ENCODE measurements around the gene ROR2. TPM values are rescaled to one million over a fixed set of nuclear protein-coding genes. Genes with fewer than 3 reads are reported as not detected.

ROR2 gene
- total and polyA plus RNA-seq, 4 donors: 0.13 to 0.84 (median 0.52) TPM

GRCh38 chr9:91921371-91921770 is 28.7 kb downstream of the ROR2 start:
- Histone ChIP-seq H3K9me3 (ENCODE audit: control insufficient read depth in 4 of 4, low read length in 3 of 4) (no peaks in the 10 kb centered on the region), H3K27me3 (ENCODE audit: control insufficient read depth in 4 of 4, insufficient read depth in 4 of 4, low read length in 3 of 4) (peaks cover 0 to 14% (median 2%) of the 10 kb centered on the region in 4 donors), H3K4me3 (ENCODE audit: low read depth in 1 of 3, low read length in 3 of 3) (no peak overlapping the region), H3K9ac (ENCODE audit: low read depth in 1 of 2, low read length in 2 of 2) (no peak overlapping the region), H3K36me3 (ENCODE audit: control insufficient read depth in 4 of 4, insufficient read depth in 3 of 4, low read depth in 1 of 4, low read length in 3 of 4) (no peaks in the 10 kb centered on the region), H3K4me1 (ENCODE audit: control insufficient read depth in 4 of 4, insufficient read depth in 4 of 4, low read length in 3 of 4) (no peaks in the 10 kb centered on the region), H3K27ac (ENCODE audit: low read depth in 1 of 2, low read length in 2 of 2) (no peak overlapping the region)
- WGBS: 74% methylated on average over 9 of the region's 9 CpGs
- TF ChIP-seq REST (IDR thresholded peaks at IDR 0.05) (no peak), JUND (IDR thresholded peaks at IDR 0.05) (no peak), CTCF (IDR thresholded peaks at IDR 0.05; ENCODE audit: low read depth, low read length, missing input control) (no peak)
- DNase-seq (ENCODE audit: low spot score): no peak

- Histone ChIP-seq H3K9me3 (ENCODE audit: control insufficient read depth in 4 of 4, low read length in 3 of 4) (no peaks in the 10 kb centered on the region), H3K9ac (ENCODE audit: low read depth in 1 of 2, low read length in 2 of 2) (no peak overlapping the region), H3K4me3 (ENCODE audit: low read depth in 1 of 3, low read length in 3 of 3) (no peak overlapping the region), H3K27ac (ENCODE audit: low read depth in 1 of 2, low read length in 2 of 2) (no peak overlapping the region), H3K36me3 (ENCODE audit: control insufficient read depth in 4 of 4, insufficient read depth in 3 of 4, low read depth in 1 of 4, low read length in 3 of 4) (no peaks in the 10 kb centered on the region), H3K27me3 (ENCODE audit: control insufficient read depth in 4 of 4, insufficient read depth in 4 of 4, low read length in 3 of 4) (peaks cover 0 to 14% (median 2%) of the 10 kb centered on the region in 4 donors), H3K4me1 (ENCODE audit: control insufficient read depth in 4 of 4, insufficient read depth in 4 of 4, low read length in 3 of 4) (no peaks in the 10 kb centered on the region)
- WGBS: 60% methylated on average over 6 of the region's 6 CpGs
- TF ChIP-seq REST (IDR thresholded peaks at IDR 0.05): no peak
- no peak for TF ChIP-seq RAD21 (IDR thresholded peaks at IDR 0.05)
- no peak for TF ChIP-seq YY1 (IDR thresholded peaks at IDR 0.05)
- TF ChIP-seq FOXA2 (IDR thresholded peaks at IDR 0.05): no peak
- TF ChIP-seq ATF3 (IDR thresholded peaks at IDR 0.05): no peak
- no peak for TF ChIP-seq GABPA (IDR thresholded peaks at IDR 0.05 in 1 of 2, conservative IDR thresholded peaks at IDR 0.05 in 1 of 2)
- no peak for TF ChIP-seq RXRA (IDR thresholded peaks at IDR 0.05)
- TF ChIP-seq HNF4G (IDR thresholded peaks at IDR 0.05): no peak
- TF ChIP-seq MAX (IDR thresholded peaks at IDR 0.05): no peak
- TF ChIP-seq FOXA1 (IDR thresholded peaks at IDR 0.05): no peak
- TF ChIP-seq NR2F2 (IDR thresholded peaks at IDR 0.05): no peak
- TF ChIP-seq HNF4A (conservative IDR thresholded peaks at IDR 0.05): no peak
- TF ChIP-seq JUND (IDR thresholded peaks at IDR 0.05): no peak
- no peak for TF ChIP-seq SP1 (IDR thresholded peaks at IDR 0.05)
- no peak for TF ChIP-seq TAF1 (conservative IDR thresholded peaks at IDR 0.05)
- no peak for TF ChIP-seq CTCF (IDR thresholded peaks at IDR 0.05; ENCODE audit: low read depth, low read length, missing input control)
- no peak for TF ChIP-seq ZBTB33 (IDR thresholded peaks at IDR 0.05)
- no peak for DNase-seq (ENCODE audit: low spot score)
Observed at GRCh38 chr9:91920630-91921350, 29.2 kb downstream of the ROR2 start.

Measured in liver (tissue), 9 donors.